NCI-H128 (cell line): ENCODE data around the gene MLXIP.
"Not testable (repeated sequence)": the region's sequence is repeated elsewhere in the genome, so short reads cannot be mapped to it uniquely, and the experiment has no call there.

Experiments
- DNase-seq: peaks from one replicate; lab custom pipeline; 2025; ENCODE audit not compliant: unreplicated experiment; lab: John Stamatoyannopoulos, UW

Gene MLXIP

DNA sequence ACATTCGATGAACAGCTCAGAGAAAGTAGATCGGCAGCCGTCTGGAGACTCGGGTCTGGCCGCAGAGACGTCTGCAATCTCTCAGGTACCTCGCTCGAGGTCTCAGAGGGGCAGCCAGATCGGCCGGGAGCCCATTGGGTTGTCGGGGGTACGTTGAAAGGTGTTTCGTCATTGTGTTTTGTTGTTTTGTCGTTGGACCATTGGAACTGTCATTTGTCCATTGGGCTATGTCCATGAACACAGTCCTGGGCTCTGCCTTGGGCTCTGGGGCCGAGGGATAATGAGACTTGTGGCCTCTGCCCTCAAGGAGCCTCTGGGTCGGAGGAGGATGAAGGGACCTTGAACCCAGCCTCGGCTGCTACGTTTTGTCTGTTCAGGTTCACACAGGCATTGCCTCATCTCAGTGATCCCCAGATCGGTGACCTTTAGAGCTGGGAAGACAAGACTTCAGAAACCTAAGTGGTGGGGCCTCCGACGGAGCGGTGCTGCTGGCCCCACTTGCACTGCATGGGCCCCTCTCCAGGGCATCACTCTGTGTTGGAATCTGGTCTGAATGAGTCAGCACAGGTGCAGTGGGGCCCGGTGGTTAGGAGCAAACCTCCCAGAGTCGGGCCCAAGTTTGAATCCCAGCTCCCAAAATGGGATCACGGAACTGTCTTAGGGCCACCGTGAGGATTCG, 23.6 kb upstream of the MLXIP start:
- DNase-seq, result no peak

DNA sequence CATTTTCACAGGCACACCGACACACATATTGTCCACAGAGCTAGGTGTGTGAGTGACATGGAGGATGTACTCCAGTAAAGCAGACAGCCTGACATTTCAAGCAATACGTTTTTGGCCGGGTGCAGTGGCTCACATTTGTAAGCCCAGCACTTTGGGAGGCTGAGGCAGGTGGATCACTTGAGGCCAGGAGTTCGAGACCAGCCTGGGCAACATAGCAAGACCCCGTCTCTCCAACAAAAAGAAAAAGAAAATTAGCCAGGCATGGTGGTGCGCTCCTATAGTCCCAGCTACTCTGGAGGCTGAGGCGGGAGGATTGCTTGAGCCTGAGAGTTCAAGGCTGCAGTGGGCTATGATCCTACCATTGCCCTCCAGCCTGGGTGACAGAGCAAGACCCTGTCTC, 22.1 kb upstream of the MLXIP start:
- DNase-seq, result not testable (repeated sequence)

DNA sequence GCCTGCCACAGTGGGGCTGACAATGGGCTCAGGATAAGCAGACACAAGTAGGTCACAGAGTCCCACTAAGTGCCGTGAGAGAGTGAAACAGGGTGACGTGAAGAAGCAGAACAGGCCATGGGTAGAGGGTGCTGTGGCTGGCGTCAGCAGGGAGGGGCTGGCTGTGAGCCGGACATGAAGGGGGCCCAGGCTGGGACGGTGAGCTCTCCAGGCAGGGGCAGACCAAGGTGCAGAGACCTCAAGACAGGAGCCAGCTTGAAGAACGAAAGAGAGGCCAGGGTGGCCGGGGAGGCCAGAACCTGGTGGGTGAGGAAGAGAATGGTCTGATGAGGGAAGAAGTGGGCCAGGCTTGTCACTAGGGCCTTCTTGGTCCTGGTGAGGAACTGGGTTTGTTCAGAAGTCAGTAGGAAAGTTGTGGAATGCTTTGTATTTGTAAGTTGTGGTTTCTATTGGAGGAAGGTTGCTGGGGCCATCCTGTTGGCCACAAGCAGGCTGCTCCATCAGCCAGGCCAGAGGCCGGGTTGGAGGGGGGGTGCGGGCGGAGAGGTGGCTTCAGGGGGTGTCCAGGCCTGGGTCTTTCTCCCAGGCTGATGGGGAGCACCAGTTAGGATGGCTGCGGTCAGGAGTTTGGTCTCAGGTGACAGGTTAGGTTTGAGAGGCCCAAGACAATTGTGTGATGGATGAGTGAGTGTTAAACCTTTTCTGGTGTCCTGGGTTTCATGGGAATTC, 21.4 kb upstream of the MLXIP start:
- no peak for DNase-seq

DNA sequence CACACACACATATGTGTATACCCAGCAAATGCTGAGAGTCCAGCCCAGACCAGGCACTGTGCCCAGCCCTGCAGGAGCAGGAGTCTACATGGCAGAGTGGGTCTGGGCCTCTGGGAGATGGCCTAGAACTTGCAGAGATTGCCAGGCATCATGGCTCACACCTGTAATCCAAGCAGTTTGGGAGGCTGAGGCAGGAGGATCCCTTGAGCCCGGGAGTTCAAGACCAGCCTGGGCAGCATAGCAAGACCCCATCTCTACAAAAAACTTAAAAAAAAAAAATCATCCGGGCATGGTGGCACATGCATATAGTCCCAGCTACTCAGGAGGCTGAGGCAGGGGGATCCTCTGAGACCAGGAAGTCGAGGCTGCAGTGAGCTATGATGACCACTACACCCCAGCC, 20.8 kb upstream of the MLXIP start:
- no peak for DNase-seq

DNA sequence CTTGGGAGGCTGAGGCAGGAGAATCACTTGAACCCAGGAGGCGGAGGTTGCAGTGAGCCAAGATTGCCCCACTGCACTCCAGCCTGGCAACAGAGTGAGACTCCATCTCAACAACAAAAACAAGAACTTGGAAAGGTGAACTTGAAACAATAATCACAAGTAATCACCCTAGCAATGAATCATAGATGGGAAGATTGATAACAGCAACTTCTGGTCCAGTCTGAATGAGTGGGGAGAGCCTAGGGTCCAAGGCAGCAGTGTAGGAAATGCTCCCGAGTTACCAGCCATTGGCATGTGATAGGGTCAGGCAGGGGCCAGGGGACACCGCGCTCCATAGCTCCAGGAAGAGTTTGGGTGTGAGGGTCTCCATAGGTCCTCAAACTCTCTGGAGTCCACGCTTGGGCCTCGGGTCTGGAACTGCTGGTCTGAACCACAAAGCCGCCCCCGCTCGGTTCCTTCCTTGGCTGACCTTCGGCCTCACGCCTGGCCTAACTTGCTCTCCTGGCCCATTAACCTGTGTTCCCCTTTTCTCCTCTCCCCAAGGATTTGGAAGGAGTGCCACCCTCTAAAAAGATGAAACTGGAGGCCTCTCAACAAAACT, 19.9 kb upstream of the MLXIP start:
- no peak for DNase-seq

DNA sequence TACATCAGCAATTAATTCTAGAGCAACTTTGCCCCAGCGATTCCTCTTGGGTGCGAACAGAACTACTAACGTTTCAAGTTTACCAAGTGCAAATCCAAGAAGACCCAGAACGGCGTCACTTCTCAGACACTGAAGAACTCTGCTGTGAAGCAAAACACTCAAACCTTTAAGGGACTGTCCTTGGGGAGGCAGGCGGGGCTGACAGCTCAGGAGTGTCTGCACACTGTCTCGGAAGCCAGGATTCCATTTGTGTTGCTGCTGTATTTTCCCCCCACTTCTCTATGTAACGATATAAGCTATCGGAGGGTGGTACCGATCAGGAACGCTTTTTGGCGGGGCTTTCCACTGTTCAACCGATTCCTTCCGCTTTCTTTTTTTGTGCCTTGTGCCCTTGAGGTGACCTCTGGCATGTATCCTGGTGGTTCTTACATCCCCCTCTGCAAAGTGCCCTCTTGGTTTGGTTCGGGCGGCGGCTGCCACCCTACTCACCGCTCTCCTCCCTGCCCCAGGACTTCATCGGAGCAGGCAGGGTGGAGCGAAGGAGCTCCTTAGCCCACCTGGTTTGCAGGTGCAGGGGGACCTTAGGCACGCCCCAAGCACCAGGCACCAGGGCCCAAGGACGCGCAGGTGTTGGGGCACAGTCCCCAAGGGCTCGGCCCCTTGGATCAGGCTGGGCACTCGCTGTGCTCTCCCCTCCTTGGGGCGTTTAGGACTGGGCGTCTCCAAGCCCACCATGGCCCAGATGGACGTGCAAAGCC, 19.2 kb upstream of the MLXIP start:
- DNase-seq, result no peak

DNA sequence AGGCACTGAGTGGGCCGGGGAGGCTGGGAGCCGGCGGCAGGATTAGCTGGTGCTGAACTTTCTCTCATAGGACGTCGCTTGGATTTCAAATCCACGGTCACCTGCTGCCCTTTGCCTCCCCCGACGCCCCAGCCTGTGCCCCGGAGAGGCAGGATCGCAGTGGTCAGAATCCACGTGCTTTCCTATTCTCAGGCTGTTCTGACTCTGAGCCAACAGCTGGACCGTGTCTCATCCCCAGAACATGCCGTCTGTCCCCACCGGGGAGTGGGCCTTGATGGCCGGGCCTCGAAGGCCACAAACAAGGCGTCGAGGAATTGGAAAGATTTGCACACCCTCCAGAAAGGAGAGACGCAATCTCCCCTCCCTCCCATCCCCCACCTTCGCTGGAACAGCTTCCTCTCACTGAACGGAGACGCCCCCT, 18.5 kb upstream of the MLXIP start:
- DNase-seq, result no peak

DNA sequence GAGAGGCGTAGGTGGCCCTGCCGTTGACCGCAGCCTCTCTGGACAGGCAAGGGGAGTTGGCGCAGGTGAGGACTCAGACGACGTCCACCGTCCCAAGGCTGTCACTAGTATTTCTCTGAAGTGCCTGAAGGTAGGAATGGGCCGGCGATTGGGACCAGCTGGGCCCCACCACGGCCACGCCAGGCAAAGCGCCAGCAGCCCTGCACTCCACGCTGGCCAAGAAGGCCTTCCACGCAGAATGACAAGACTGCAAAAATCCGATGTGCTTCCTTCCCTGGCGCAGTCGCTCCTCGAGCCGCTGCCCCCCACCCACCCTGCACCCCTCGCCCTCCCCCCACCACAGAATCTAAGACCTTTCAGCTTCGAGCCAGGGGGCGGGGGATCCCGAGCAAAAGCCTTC, 17.3 kb upstream of the MLXIP start:
- DNase-seq, result no peak

DNA sequence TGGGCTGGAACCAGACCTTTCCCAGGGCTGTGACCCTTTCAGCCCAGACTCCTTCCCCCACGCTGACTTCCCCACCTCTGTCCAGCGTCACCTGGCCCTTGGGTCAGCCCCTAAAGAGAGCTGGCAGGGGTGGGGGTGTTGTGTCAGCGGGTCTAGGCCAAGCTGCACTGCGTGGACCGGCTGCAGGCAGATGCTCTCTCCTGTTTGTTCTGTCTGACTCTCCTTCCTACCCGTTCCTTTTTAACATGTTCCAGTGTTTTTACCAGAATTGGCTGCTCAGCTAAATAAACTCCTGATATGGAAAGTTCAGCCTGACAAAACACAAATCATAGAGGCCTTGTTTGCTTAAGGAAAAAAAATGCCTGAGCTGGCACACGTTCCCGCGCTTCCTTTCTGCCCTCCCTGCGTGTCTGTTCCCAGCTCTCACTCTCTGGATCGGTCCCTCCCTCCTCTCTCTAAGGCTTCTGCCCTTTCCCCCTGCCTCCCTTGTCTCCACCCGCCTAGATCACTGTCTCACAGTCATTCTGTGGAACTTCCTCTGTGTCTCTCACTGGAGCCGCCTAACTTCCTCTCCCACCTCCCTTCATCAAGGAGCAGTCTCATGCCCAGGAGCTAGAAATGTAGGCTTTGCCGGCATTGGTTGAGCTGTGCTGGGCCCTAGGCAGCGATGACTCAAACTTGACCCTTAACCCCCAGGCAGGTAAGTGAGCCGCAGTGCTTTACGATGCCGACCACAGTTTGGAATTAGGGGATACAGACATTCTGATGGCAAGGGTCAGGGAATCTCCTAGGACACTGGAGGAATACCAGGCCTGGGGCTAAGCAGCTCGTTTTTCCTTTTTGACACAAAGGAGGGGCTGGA, 15.5 kb upstream of the MLXIP start:
- no peak for DNase-seq

DNA sequence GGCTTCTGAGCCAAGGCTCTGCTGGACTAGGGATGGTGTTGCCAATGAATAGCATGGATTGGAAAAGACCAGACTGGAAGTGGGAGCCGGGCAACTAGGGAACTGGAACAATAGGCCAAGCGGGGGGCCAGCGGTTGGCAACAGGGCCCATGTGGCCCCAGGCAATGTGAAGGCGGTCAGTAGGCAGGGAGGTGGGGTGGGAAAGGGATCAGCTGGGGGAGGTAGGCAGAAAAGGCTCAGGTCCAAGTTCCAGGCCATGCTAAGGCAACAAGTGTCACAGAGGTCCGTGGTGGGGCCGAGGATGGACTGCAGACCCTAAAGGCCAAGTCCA, 14.9 kb upstream of the MLXIP start:
- DNase-seq, result no peak

DNA sequence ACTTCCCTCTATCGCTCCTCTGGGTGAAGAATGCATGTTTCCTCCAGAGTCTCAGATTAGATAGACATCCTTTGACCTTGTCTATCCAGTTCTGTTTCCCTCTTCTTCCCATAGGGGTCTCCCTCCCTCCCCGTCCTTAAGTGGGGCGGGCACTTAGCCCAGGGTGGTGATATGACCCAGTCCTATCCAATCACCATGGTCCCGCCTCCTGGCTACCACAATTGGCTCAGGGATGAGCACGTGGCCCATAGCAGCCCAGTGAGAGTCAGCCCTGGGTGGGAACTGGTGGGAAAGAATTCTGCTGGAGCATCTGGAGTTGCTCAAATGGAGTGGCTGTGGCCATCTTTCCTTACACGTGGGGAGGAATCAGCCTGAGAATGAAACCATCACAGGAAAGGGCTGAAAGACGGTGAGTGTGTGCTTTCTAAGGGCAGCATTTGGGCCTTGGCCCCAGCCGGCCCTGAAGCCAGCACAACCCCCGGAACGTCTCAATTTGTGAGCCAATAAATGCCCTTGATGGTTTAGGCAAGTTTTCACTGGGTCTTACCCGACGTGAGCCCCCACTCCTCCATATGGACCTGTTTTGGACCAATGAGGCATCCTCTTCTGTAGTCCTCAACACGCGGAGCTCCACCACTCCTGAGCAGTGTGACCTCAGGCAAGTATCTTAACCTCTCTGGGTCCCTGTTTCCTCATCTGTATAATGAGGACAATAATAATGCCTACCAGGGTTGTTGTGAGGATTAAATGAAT, 14.4 kb upstream of the MLXIP start:
- no peak for DNase-seq

DNA sequence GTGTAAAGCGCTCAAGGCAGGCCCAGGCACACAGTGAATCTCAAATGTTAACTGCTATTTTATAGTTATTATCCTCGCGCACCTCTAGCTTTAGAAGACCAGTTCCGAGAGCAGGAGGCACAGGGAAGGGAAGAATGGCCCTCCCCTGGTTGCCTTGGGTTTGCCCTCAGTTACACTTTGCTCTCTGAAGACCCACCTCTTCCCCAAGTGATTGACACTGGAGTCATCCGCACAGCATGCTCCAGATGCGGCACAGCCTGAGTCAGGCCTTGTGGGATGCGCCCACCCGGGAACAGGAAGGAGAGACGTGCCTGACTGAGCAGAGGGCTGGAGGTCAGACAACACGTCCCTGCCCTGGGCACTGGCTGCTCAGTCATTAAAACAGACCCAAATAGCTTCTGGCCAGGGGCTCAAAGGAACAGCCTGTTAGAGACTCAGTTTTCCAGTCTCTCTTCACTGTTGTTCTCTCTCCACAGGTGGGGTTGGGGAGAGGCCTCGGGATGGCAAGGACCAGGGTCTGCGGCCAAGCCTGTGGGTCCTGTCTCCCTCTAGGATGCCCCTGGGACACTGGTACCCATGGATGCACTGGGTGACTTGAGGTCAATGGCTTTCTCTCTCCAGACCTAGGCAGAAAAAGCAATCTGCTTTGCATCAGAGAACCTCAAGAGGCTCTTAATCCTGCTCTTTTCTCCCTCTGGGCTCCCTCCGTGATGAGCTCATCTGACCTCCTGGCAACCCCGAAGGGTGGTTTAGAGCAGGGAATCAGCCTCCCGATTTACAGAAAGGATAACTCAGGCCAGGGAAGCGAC, 13.6 kb upstream of the MLXIP start:
- peak; percentile 46 for DNase-seq

DNA sequence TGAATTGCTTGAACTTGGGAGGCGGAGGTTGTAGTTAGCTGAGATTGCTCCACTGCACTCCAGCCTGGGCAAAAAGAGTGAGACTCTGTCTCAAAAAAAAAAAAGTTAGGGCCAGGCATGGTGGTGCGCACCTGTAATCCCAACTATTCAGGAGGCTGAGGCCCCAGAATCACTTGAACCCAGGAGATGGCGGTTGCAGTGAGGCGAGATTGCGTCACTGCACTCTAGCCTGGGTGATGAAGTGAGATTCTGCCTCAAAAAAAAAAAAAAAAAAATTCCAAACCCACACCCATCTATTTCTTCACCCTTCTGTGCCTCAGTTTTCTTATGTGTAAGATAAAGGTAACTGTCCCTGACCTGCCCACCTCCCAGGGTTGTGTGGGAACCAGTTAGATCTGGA, 11.0 kb upstream of the MLXIP start:
- no peak for DNase-seq

DNA sequence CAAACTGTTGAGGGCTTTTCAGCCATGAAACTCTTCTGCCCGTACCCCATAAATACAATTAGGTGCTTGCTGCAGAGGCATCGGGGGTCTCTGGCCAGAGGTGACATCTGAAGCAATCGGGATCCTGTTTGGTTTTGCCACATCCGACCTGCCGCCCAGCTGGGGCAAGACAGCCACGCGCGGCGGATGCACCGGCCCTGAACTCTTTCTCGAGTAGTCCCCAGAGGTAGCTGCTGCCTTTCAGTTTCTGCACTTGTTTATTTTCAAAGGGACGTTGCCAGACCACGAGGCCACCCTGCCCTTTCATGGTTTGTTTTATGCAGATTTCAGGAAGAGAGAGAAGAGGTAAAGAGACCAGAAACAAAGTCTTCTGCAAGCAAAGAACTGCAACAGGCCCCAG, 10.6 kb upstream of the MLXIP start:
- no peak for DNase-seq

DNA sequence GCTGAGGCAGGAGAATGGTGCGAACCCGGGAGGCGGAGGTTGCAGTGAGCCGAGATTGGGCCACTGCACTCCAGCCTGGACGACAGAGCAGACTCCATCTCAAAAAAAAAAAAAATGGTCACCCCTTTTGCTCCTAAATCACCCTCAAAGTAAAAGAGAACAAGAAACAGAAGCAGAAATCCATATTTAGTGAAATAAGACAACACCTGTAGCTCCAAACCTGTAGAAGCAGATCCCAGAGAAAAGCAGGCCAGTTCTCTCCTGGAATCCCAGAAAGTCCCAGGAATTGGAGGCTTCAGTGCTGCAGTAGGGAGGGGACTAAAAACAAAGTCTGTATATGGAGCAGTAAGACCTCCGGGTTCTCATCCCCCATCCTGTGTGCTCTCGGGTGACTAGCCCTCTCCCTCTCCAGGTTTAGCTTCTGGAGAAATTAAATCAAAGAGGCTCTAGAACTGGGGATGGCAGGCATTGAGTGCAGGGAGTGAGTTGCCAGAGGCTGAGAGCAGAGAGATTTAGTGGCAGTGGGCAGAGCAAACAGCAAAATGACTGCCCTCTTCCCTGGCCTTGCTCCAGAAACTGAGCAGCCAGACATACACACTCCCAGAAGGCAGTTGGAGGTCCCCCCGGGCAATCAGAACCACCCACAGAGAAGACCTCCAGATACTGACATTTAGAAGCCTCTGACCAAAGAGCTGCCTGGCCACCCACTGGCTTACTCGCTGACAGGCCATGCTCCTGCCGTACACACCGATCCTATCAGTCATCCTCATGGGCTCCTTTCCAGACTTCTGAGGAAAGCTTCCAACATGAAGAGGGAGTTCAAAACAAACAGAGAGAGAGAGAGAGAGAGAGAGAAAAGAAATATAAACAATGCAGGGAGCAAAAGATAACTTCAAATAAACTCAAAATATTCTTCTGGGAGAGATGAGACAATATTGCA, 6.3 kb upstream of the MLXIP start:
- DNase-seq, result no peak

DNA sequence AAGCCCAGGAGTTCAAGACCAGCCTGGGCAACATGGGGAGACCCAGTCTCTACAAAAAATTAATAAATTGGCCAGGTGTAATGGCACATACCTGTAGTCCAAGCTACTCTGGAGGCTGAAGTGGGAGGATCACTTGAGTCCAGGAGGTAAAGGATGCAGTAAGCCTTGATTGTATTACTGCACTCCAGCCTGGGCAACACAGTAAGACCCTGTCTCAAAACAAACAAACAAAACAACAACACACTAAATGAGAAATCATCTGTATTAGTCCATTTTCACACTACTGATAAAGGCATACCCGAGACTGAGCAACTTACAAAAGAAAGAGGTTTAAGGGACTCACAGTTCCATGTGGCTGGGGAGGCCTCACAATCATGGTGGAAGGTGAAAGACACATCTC, 4.7 kb upstream of the MLXIP start:
- no peak for DNase-seq

DNA sequence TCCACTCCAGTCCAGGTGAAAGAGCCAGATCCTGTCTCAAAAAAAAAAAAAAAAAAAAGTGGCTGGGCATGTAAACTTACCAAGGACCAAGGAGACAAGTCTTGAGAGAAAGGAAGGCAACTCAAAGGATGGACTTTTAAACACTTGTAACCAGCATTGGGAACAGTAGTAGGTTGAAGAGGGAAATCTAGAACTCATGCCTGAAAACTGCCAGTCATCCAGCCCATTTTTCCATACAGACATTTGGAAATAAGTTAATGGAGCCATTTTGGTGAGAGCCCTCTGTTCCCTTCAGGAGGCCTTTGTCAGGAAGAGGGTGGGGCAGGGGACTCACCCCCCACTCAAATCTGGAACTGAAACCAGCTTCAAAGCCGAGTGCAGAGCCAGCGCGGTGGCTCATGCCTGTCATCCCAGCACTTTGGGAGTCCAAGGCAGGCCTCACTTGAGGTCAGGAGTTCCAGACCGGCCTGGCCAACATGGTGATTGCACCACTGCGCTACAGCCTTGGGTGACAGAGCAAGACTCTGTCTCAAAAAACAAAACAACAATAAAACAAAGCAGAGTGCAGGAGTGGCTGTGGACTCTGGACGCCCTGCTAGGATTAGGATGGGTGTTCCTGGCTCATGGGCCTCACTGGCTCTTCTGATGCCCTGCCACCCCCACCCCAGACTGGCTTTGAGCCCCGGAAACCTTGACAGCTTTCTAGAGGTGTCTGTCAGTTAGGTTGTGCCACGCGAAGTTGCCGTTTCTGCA, 1.6 kb upstream of the MLXIP start:
- no peak for DNase-seq
